GM23338 (cell line): ENCODE results near the gene PALLD. TPM values are rescaled to one million over a fixed set of nuclear protein-coding genes. Genes with fewer than 3 reads are reported as not detected.

Experiments used
- ATAC-seq: fragments of 200-7000 bp; cut with Tn5 transposase; 3 replicates; pipeline ENCODE4 v1.9.1; 2020
- DNase-seq: peaks from one replicate; pipeline ENCODE4 v3.0.0-alpha.2; 2015; ENCODE audit warnings: low spot score
- H2AFZ ChIP-seq: fragments of 200-600 bp; sonication (generic); 2 replicates; pipeline ENCODE4 v1.8.0; 2016; ENCODE audit warnings: antibody characterized with exemption, mild to moderate bottlenecking, moderate library complexity
- H3F3A ChIP-seq: fragments of 200-600 bp; sonication (generic); replicated peaks from 2 replicates; pipeline ENCODE4 v1.8.0; 2017; ENCODE audit warnings: antibody characterized with exemption, mixed run types, low read depth
- H3K27ac ChIP-seq: fragments of 200-600 bp; sonication (generic); 2 replicates; pipeline ENCODE4 v1.6.1; 2016; ENCODE audit warnings: low read depth
- H3K27me3 ChIP-seq: fragments of 200-600 bp; sonication (generic); 2 replicates; pipeline ENCODE4 v1.8.0; 2016; ENCODE audit warnings: mild to moderate bottlenecking, mixed run types, moderate library complexity; ENCODE audit not compliant: insufficient read depth
- H3K36me3 ChIP-seq: fragments of 200-600 bp; sonication (generic); 2 replicates; pipeline ENCODE4 v1.8.0; 2016; ENCODE audit warnings: mild to moderate bottlenecking; ENCODE audit not compliant: insufficient read depth
- H3K4me1 ChIP-seq: fragments of 200-600 bp; sonication (generic); 2 replicates; pipeline ENCODE4 v1.8.0; 2016; ENCODE audit warnings: mild to moderate bottlenecking, moderate library complexity; ENCODE audit not compliant: insufficient read depth
- H3K4me2 ChIP-seq: fragments of 200-600 bp; sonication (generic); 2 replicates; pipeline ENCODE4 v1.7.1; 2017; ENCODE audit warnings: mixed run types
- H3K4me3 ChIP-seq: fragments of 200-600 bp; sonication (generic); 2 replicates; pipeline ENCODE4 v1.6.1; 2016; ENCODE audit warnings: mixed run types
- H3K79me2 ChIP-seq: fragments of 200-600 bp; sonication (generic); replicated peaks from 2 replicates; pipeline ENCODE4 v1.8.0; 2017; ENCODE audit warnings: mild to moderate bottlenecking; ENCODE audit not compliant: insufficient read depth
- H3K9me2 ChIP-seq: fragments of 200-600 bp; sonication (generic); 2 replicates; pipeline ENCODE4 v1.8.0; 2017; ENCODE audit not compliant: insufficient read depth
- H4K20me1 ChIP-seq: fragments of 200-600 bp; sonication (generic); replicated peaks from 2 replicates; pipeline ENCODE4 v1.8.0; 2017; ENCODE audit warnings: mild to moderate bottlenecking; ENCODE audit not compliant: insufficient read depth
- H3K27ac Mint-ChIP-seq: 2 replicates; pipeline ENCODE4 v1.8.0; 2020; ENCODE audit warnings: inconsistent platforms, mild to moderate bottlenecking, moderate library complexity, mixed read lengths
- H3K27me3 Mint-ChIP-seq: 3 replicates; pipeline ENCODE4 v1.8.0; 2022; ENCODE audit warnings: low read depth, mild to moderate bottlenecking, moderate library complexity, mixed read lengths, inconsistent platforms; ENCODE audit not compliant: insufficient read depth, poor library complexity
- H3K36me3 Mint-ChIP-seq: 3 replicates; pipeline ENCODE4 v1.8.0; 2021; ENCODE audit warnings: low read depth, mild to moderate bottlenecking, inconsistent platforms, moderate library complexity, mixed read lengths
- H3K4me1 Mint-ChIP-seq: 3 replicates; pipeline ENCODE4 v1.8.0; 2020; ENCODE audit warnings: mild to moderate bottlenecking, inconsistent platforms, mixed read lengths
- H3K4me3 Mint-ChIP-seq: 3 replicates; pipeline ENCODE4 v1.8.0; 2021; ENCODE audit warnings: moderate library complexity, mild to moderate bottlenecking, inconsistent platforms, mixed read lengths
- H3K9me3 Mint-ChIP-seq: 3 replicates; pipeline ENCODE4 v1.8.0; 2020; ENCODE audit warnings: moderate library complexity, mild to moderate bottlenecking, inconsistent platforms, mixed read lengths
- CREB1 ChIP-seq: fragments of 250-450 bp; sonication (Bioruptor Pico); IDR thresholded peaks from 2 replicates; pipeline ENCODE4 v1.5.0; 2020; ENCODE audit warnings: low read depth, mild to moderate bottlenecking, moderate library complexity
- CTCF ChIP-seq, 2 experiments: fragments of 200-600 bp in 1 of 2; sonication (generic) in 1 of 2; conservative IDR thresholded peaks; 2 replicates each; pipeline versions ENCODE4 v1.5.1 to v1.6.1; 2016 to 2017; ENCODE audit warnings: antibody characterized with exemption in 2 of 2, low read depth in 2 of 2, mild to moderate bottlenecking in 2 of 2, moderate library complexity in 1 of 2
- ETS1 ChIP-seq: IDR thresholded peaks from 2 replicates; pipeline ENCODE4 v1.6.1; 2016; ENCODE audit warnings: antibody characterized with exemption
- EZH2 ChIP-seq: fragments of 200-600 bp; sonication (generic); IDR thresholded peaks from one replicate; pipeline ENCODE4 v1.8.0; 2017; ENCODE audit warnings: antibody characterized with exemption, mild to moderate bottlenecking, low read depth; ENCODE audit not compliant: unreplicated experiment
- EZH2phosphoT487 ChIP-seq: fragments of 200-600 bp; sonication (generic); IDR thresholded peaks from one replicate; pipeline ENCODE4 v1.8.1; 2018; ENCODE audit warnings: antibody characterized with exemption; ENCODE audit not compliant: unreplicated experiment
- JUNB ChIP-seq: IDR thresholded peaks from one replicate; pipeline ENCODE4 v1.6.1; 2016; ENCODE audit warnings: antibody characterized with exemption; ENCODE audit not compliant: unreplicated experiment
- NANOG ChIP-seq: IDR thresholded peaks from 2 replicates; pipeline ENCODE4 v1.6.1; 2016; ENCODE audit warnings: antibody characterized with exemption, borderline replicate concordance
- POLR2AphosphoS5 ChIP-seq: IDR thresholded peaks from 2 replicates; pipeline ENCODE4 v1.6.1; 2016; ENCODE audit warnings: antibody characterized with exemption, low read depth
- STAT1 ChIP-seq: IDR thresholded peaks from one replicate; pipeline ENCODE4 v1.6.1; 2016; ENCODE audit warnings: antibody characterized with exemption; ENCODE audit not compliant: unreplicated experiment
- ZNF114 ChIP-seq: fragments of 250-450 bp; sonication (Bioruptor Pico); IDR thresholded peaks from 2 replicates; pipeline ENCODE4 v1.5.0; 2020; ENCODE audit warnings: mild to moderate bottlenecking, moderate library complexity
- ZNF331 ChIP-seq: fragments of 250-450 bp; sonication (Bioruptor Pico); IDR thresholded peaks from 2 replicates; pipeline ENCODE4 v1.5.0; 2020; ENCODE audit warnings: low read depth, mild to moderate bottlenecking, moderate library complexity
- ZNF462 ChIP-seq: fragments of 250-450 bp; sonication (Bioruptor Pico); IDR thresholded peaks from 2 replicates; pipeline ENCODE4 v1.5.0; 2020; ENCODE audit warnings: mild to moderate bottlenecking, moderate library complexity
- polyA plus RNA-seq: library from polyadenylated mRNA; unstranded; fragments of >200 nt; fragmentation: Nextera tagmentation; extraction: Ambion mirVana; gene quantifications from 2 replicates; pipeline ENCODE4 v1.2.1, GENCODE V29; 2016
- total RNA-seq: library from RNA; depleted of rRNA; stranded (reverse); fragments of >200 nt; shearing (Covaris generic); gene quantifications from 2 replicates; pipeline ENCODE4 v1.2.3, GENCODE V29; 2014
- TF ChIP-seq, protein P1 (sequence below): IDR thresholded peaks from one replicate; pipeline ENCODE4 v1.6.1; 2018; ENCODE audit warnings: antibody characterized with exemption; ENCODE audit not compliant: unreplicated experiment

Gene PALLD
- total and polyA plus RNA-seq, 2 experiments from 2014 or later = 13.1 to 30.2 TPM

DNA sequence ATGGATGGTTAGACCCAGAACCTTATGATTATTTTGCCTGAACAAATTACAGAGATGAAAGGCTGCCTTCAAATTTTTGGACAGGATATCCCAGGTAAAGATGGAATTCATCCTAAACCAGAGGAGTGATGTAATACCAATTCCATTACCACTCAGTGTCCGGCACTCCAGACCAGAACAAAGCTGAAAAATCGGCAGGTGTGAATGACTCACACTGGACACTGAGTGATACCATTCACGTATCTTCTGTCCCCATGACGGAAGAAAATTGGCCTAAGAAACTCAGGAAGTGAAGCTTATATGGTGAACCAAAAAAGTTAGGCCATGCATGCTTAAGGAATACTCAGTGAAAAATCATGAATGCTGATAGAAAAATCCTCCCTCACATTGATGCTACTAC is 34.5 kb downstream of the PALLD start:
- DNase-seq (no peak), ATAC-seq (no peak)
- no peaks in the 10 kb centered on the region for H4K20me1 ChIP-seq
- TF ChIP-seq ZNF114 = no peak
- no peak for TF ChIP-seq EZH2phosphoT487
- no peak for TF ChIP-seq STAT1
- TF ChIP-seq CTCF (conservative IDR thresholded peaks at IDR 0.05; ENCODE audit: low read depth in 2 of 2) = no peak
- TF ChIP-seq ZNF331 (CRISPR knock-in tag) = no peak
- no peak for TF ChIP-seq EZH2
- TF ChIP-seq, protein P1, sequence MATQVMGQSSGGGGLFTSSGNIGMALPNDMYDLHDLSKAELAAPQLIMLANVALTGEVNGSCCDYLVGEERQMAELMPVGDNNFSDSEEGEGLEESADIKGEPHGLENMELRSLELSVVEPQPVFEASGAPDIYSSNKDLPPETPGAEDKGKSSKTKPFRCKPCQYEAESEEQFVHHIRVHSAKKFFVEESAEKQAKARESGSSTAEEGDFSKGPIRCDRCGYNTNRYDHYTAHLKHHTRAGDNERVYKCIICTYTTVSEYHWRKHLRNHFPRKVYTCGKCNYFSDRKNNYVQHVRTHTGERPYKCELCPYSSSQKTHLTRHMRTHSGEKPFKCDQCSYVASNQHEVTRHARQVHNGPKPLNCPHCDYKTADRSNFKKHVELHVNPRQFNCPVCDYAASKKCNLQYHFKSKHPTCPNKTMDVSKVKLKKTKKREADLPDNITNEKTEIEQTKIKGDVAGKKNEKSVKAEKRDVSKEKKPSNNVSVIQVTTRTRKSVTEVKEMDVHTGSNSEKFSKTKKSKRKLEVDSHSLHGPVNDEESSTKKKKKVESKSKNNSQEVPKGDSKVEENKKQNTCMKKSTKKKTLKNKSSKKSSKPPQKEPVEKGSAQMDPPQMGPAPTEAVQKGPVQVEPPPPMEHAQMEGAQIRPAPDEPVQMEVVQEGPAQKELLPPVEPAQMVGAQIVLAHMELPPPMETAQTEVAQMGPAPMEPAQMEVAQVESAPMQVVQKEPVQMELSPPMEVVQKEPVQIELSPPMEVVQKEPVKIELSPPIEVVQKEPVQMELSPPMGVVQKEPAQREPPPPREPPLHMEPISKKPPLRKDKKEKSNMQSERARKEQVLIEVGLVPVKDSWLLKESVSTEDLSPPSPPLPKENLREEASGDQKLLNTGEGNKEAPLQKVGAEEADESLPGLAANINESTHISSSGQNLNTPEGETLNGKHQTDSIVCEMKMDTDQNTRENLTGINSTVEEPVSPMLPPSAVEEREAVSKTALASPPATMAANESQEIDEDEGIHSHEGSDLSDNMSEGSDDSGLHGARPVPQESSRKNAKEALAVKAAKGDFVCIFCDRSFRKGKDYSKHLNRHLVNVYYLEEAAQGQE = no peak
- no peak for TF ChIP-seq JUNB
- no peak for TF ChIP-seq ETS1
- no peak for TF ChIP-seq CREB1 (CRISPR knock-in tag)
- no peak for TF ChIP-seq POLR2AphosphoS5
- no peak for TF ChIP-seq ZNF462 (CRISPR knock-in tag)
- no peak for TF ChIP-seq NANOG
- H3K4me1 ChIP-seq = no peaks in the 10 kb centered on the region
- 0 out of 2 replicates have a peak, but pooled peaks cover 2% of the 10 kb centered on the region for H3K9me2 ChIP-seq
- Mint-ChIP-seq H3K9me3 (no peaks in the 10 kb centered on the region), H3K27me3 (no peaks in the 10 kb centered on the region), H3K27ac (no peak overlapping the region), H3K4me3 (no peak overlapping the region), H3K36me3 (no peaks in the 10 kb centered on the region), H3K4me1 (no peaks in the 10 kb centered on the region)
- H3F3A ChIP-seq = no peaks in the 10 kb centered on the region
- peak overlapping the region; percentile 43; the same call in 1 of the 2 replicates for H2AFZ ChIP-seq
- H3K4me2 ChIP-seq = no peak overlapping the region
- no peaks in the 10 kb centered on the region for H3K79me2 ChIP-seq
- H3K36me3 ChIP-seq = no peaks in the 10 kb centered on the region
- H3K27ac ChIP-seq = no peak overlapping the region
- H3K4me3 ChIP-seq = no peak overlapping the region
- H3K27me3 ChIP-seq = no peaks in the 10 kb centered on the region
